Endodermal cell (in vitro differentiated cells): ENCODE results near the gene OR8A1. TPM values are rescaled to one million over a fixed set of nuclear protein-coding genes. Genes with fewer than 3 reads are reported as not detected.

Experiments used
- DNase-seq: peaks from one replicate; pipeline ENCODE4 v3.0.0-alpha.2; 2017
- H3K27ac ChIP-seq: 2 replicates; pipeline ENCODE4 v1.5.1; 2013; ENCODE audit warnings: mild to moderate bottlenecking, low read depth, low read length, moderate library complexity
- H3K27me3 ChIP-seq: 2 replicates; pipeline ENCODE4 v1.6.1; 2013; ENCODE audit warnings: mild to moderate bottlenecking, low read length, moderate library complexity; ENCODE audit not compliant: insufficient read depth, control insufficient read depth, poor library complexity, severe bottlenecking
- H3K36me3 ChIP-seq: 2 replicates; pipeline ENCODE4 v1.7.0; 2013; ENCODE audit warnings: mild to moderate bottlenecking, low read length, moderate library complexity; ENCODE audit not compliant: control insufficient read depth, insufficient read depth
- H3K4me1 ChIP-seq: one replicate; pipeline ENCODE4 v1.7.0; 2013; ENCODE audit warnings: low read length; ENCODE audit not compliant: control insufficient read depth, insufficient read depth
- H3K4me3 ChIP-seq: 2 replicates; pipeline ENCODE4 v1.5.1; 2013; ENCODE audit warnings: mild to moderate bottlenecking, low read length, moderate library complexity
- H3K9ac ChIP-seq: 2 replicates; pipeline ENCODE4 v1.6.1; 2013; ENCODE audit warnings: mild to moderate bottlenecking, low read length, moderate library complexity; ENCODE audit not compliant: poor library complexity, severe bottlenecking; ENCODE audit errors: extremely low read depth
- H3K9me3 ChIP-seq: 2 replicates; pipeline ENCODE4 v1.6.1; 2013; ENCODE audit warnings: mild to moderate bottlenecking, low read length, moderate library complexity; ENCODE audit not compliant: control insufficient read depth
- H3K27ac Mint-ChIP-seq: 2 replicates; pipeline ENCODE4 v1.8.0; 2020; ENCODE audit warnings: mixed read lengths
- H3K27me3 Mint-ChIP-seq: 2 replicates; pipeline ENCODE4 v1.8.0; 2021; ENCODE audit warnings: mild to moderate bottlenecking, mixed read lengths; ENCODE audit not compliant: insufficient read depth
- H3K36me3 Mint-ChIP-seq: 2 replicates; pipeline ENCODE4 v1.8.0; 2020; ENCODE audit warnings: low read depth, mixed read lengths
- H3K4me1 Mint-ChIP-seq: 2 replicates; pipeline ENCODE4 v1.8.0; 2020; ENCODE audit warnings: mixed read lengths
- H3K4me3 Mint-ChIP-seq: 2 replicates; pipeline ENCODE4 v1.8.0; 2020; ENCODE audit warnings: mild to moderate bottlenecking, moderate library complexity, mixed read lengths
- H3K9me3 Mint-ChIP-seq: 2 replicates; pipeline ENCODE4 v1.8.0; 2020; ENCODE audit warnings: mild to moderate bottlenecking, mixed read lengths
- WGBS, 2 experiments: methylation state at CpG; one replicate each; pipeline versions ENCODE4 v1.1.5 to v1.1.7; 2013; ENCODE audit warnings: missing lambda C conversion rate in 2 of 2, mixed read lengths in 1 of 2; ENCODE audit not compliant: insufficient coverage in 1 of 2, insufficient read length in 1 of 2; 5-methylcytosine and 5-hydroxymethylcytosine counted together
- total RNA-seq, 2 donors: library from RNA; stranded (reverse); fragmentation: NEBNext Ultra II Directional in 1 of 2; extraction: Animal tissue kit (Norgen Biotek cat#: 25700) in 1 of 2; gene quantifications; 2 replicates in 1 of 2; 3 replicates in 1 of 2; pipeline ENCODE4 v1.2.1, GENCODE V29; 2021
- TF ChIP-seq, protein P1 (sequence below): fragments of 200-600 bp; sonication (generic); conservative IDR thresholded peaks from 2 replicates; pipeline ENCODE4 v1.5.0; 2021; ENCODE audit warnings: antibody characterized with exemption, mild to moderate bottlenecking

OR8A1 gene
- total RNA-seq, 2 donors from 2014 or later = 0.22 to 0.35 TPM

DNA sequence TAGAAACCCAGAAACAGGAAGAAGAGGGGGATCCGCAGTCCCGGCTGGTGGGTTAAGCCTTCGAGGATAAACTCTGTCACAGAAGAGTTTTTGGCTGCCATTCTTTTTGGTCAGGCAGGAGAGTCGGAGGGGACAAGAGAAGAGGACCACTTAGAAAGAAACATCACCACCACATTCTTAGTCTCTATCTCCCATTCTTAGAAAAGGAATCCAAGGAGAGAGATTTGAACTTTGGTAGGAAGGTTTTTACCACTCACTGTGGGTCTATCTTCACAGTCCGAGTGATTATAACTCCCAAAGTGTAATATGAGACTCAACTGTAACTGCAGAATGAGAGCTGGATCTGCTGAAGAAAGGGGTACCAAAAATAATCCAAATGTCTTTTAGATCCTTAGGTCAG is 26.2 kb upstream of the OR8A1 start, which contains the start of gene OR8B12:
Gene OR8B12, minus strand, starts transcription at position 101 of the 400 bp plus-strand sequence. Its CDS starts 0 bp downstream, at position 101.
- no peak within 1 kb of the TSS for H3K27ac ChIP-seq
- no peaks in the 10 kb centered on the region for H3K36me3 ChIP-seq
- H3K27me3 ChIP-seq = no peaks in the 10 kb centered on the region
- no peak for DNase-seq
- H3K4me1 ChIP-seq = no peaks in the 10 kb centered on the region
- no peak within 1 kb of the TSS for H3K9ac ChIP-seq
- TF ChIP-seq, protein P1, sequence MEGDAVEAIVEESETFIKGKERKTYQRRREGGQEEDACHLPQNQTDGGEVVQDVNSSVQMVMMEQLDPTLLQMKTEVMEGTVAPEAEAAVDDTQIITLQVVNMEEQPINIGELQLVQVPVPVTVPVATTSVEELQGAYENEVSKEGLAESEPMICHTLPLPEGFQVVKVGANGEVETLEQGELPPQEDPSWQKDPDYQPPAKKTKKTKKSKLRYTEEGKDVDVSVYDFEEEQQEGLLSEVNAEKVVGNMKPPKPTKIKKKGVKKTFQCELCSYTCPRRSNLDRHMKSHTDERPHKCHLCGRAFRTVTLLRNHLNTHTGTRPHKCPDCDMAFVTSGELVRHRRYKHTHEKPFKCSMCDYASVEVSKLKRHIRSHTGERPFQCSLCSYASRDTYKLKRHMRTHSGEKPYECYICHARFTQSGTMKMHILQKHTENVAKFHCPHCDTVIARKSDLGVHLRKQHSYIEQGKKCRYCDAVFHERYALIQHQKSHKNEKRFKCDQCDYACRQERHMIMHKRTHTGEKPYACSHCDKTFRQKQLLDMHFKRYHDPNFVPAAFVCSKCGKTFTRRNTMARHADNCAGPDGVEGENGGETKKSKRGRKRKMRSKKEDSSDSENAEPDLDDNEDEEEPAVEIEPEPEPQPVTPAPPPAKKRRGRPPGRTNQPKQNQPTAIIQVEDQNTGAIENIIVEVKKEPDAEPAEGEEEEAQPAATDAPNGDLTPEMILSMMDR = no peak
- Mint-ChIP-seq H3K27ac (no peak within 1 kb of the TSS), H3K9me3 (no peaks in the 10 kb centered on the region), H3K4me1 (no peaks in the 10 kb centered on the region), H3K4me3 (no peak within 1 kb of the TSS), H3K36me3 (no peaks in the 10 kb centered on the region), H3K27me3 (no peaks in the 10 kb centered on the region)
- WGBS, 2 experiments = 83 to 95% methylated on average over 2 to 5 of the region's 5 CpGs
- no peak within 1 kb of the TSS for H3K4me3 ChIP-seq
- no peaks in the 10 kb centered on the region for H3K9me3 ChIP-seq

DNA sequence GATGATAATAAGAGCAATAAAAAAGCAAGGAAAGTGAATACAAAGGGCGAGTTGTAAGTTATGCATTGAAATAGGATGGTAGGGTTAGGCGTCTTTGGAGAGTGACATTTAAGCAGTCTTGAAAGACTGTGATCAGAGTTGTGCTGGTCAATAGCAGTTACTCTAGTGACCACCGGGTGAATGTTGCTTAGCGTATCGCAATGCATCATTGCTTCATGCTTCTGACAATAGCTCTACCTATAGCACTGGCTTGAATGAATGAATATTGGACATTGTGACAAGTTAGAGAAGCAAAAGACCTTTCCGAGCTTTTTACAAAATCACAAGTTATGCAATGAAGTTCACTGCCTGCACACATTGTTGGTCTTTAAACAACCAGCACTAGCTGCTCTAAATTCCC is 18.6 kb upstream of the OR8A1 start:
- TF ChIP-seq, protein P1 = peak; percentile 66
- H3K9me3 Mint-ChIP-seq = peaks cover 3% of the 10 kb centered on the region

DNA sequence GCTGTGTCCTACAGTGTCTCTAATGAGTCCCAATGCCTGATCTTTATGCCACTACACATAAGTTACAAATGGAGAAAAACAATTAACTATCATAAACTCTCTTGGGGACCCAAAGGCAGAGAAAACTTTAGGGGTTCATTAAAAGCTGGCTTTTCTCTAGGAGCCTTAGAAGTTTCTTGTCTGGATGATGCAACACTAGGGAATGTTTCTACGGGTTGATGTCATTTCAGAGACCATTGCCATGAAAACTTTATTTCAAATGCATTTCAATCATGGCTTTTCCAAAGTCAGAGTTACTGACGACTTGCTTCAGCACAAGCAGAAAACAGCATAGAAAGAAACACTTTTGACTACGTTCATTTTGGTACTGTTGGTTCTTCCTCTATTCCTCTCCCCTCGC is 17.8 kb upstream of the OR8A1 start:
- TF ChIP-seq, protein P1 = no peak
- H3K9ac ChIP-seq = no peak overlapping the region
- WGBS, 2 experiments = 87 to 89% methylated on average over 4 of the region's 4 CpGs
- H3K4me1 Mint-ChIP-seq = no peaks in the 10 kb centered on the region
- no peak for DNase-seq
- no peaks in the 10 kb centered on the region for H3K4me1 ChIP-seq
- H3K27ac Mint-ChIP-seq = no peak overlapping the region
- H3K27me3 Mint-ChIP-seq = peaks cover 2% of the 10 kb centered on the region
- no peaks in the 10 kb centered on the region for H3K36me3 ChIP-seq
- H3K27me3 ChIP-seq = peaks cover 4% of the 10 kb centered on the region
- no peaks in the 10 kb centered on the region for H3K9me3 ChIP-seq
- H3K4me3 ChIP-seq = no peak overlapping the region
- no peaks in the 10 kb centered on the region for H3K36me3 Mint-ChIP-seq
- H3K27ac ChIP-seq = no peak overlapping the region
- H3K9me3 Mint-ChIP-seq = peaks cover 3% of the 10 kb centered on the region
- H3K4me3 Mint-ChIP-seq = no peak overlapping the region

More for the DNA sequence above, 18.6 kb upstream of the OR8A1 start:
- H3K27me3 Mint-ChIP-seq = peaks cover 2% of the 10 kb centered on the region
- no peaks in the 10 kb centered on the region for H3K4me1 ChIP-seq
- WGBS, 2 experiments = 79% methylated on average over 6 of the region's 6 CpGs
- DNase-seq = no peak
- no peaks in the 10 kb centered on the region for H3K27me3 ChIP-seq
- H3K4me3 Mint-ChIP-seq = no peak overlapping the region
- no peak overlapping the region for H3K27ac Mint-ChIP-seq
- no peaks in the 10 kb centered on the region for H3K36me3 Mint-ChIP-seq
- no peak overlapping the region for H3K27ac ChIP-seq
- no peak overlapping the region for H3K9ac ChIP-seq
- no peaks in the 10 kb centered on the region for H3K9me3 ChIP-seq
- H3K4me1 Mint-ChIP-seq = no peaks in the 10 kb centered on the region
- no peak overlapping the region for H3K4me3 ChIP-seq
- no peaks in the 10 kb centered on the region for H3K36me3 ChIP-seq
